ENCODE measurements around the gene CDH4.

- TF ChIP-seq, protein P1, sequence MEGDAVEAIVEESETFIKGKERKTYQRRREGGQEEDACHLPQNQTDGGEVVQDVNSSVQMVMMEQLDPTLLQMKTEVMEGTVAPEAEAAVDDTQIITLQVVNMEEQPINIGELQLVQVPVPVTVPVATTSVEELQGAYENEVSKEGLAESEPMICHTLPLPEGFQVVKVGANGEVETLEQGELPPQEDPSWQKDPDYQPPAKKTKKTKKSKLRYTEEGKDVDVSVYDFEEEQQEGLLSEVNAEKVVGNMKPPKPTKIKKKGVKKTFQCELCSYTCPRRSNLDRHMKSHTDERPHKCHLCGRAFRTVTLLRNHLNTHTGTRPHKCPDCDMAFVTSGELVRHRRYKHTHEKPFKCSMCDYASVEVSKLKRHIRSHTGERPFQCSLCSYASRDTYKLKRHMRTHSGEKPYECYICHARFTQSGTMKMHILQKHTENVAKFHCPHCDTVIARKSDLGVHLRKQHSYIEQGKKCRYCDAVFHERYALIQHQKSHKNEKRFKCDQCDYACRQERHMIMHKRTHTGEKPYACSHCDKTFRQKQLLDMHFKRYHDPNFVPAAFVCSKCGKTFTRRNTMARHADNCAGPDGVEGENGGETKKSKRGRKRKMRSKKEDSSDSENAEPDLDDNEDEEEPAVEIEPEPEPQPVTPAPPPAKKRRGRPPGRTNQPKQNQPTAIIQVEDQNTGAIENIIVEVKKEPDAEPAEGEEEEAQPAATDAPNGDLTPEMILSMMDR (IDR thresholded peaks at IDR 0.05; ENCODE audit: control extremely low read depth in 1 of 3, insufficient read depth in 1 of 3, low read depth in 1 of 3, low read length in 3 of 3), result no peak
- TF ChIP-seq EZH2 (IDR thresholded peaks at IDR 0.05; ENCODE audit: low read depth, low read length, severe bottlenecking), result no peak
- no peak for TF ChIP-seq ATF3 (IDR thresholded peaks at IDR 0.05; ENCODE audit: insufficient read depth, low read depth, low read length)
- no peak for TF ChIP-seq SIN3A (conservative IDR thresholded peaks at IDR 0.05 in 1 of 2, IDR thresholded peaks at IDR 0.05 in 1 of 2; ENCODE audit: low read depth in 1 of 2, low read length in 2 of 2)
- no peak for TF ChIP-seq SUZ12 (IDR thresholded peaks at IDR 0.05; ENCODE audit: low read length)
- TF ChIP-seq SP2 (IDR thresholded peaks at IDR 0.05; ENCODE audit: low read length), result no peak
- TF ChIP-seq ZNF274 (IDR thresholded peaks at IDR 0.05; ENCODE audit: borderline replicate concordance, extremely low read depth, low read length), result no peak
- no peak for TF ChIP-seq POLR2AphosphoS5 (IDR thresholded peaks at IDR 0.05; ENCODE audit: low read depth, low read length)
- TF ChIP-seq CHD2 (IDR thresholded peaks at IDR 0.05; ENCODE audit: low read length), result no peak
Observed at GRCh38 chr20:61611401-61612180, 359.5 kb downstream of the CDH4 start.

All from H1 (cell line).